Peyer's patch (tissue), 4 donors: ENCODE measurements around the gene TPM2.

Source experiments
- CTCF ChIP-seq, 6 experiments: fragments of 450-650 bp in 4 of 6; fragments of 200-600 bp in 2 of 6; sonication (generic) in 1 of 6; IDR thresholded peaks; one replicate each; pipeline ENCODE4 v1.5.1; 2017 to 2019; ENCODE audit warnings: antibody characterized with exemption in 6 of 6, mild to moderate bottlenecking in 3 of 6, moderate library complexity in 1 of 6
- POLR2A ChIP-seq, 2 donors: fragments of 450-650 bp; IDR thresholded peaks; one replicate each; pipeline ENCODE4 v1.5.1; 2017; ENCODE audit warnings: antibody characterized with exemption in 2 of 2, mild to moderate bottlenecking in 2 of 2, moderate library complexity in 2 of 2

GRCh38 chr9:35651956-35652828 is 37.5 kb downstream of the TPM2 start:
- TF ChIP-seq CTCF (IDR thresholded peaks at IDR 0.05) (no peak), POLR2A (IDR thresholded peaks at IDR 0.05) (no peak)
